NCI-H460 (cell line): ENCODE measurements around the gene DMXL1. TPM values are rescaled to one million over a fixed set of nuclear protein-coding genes. Genes with fewer than 3 reads are reported as not detected.
A peak's percentile ranks its signal among the peaks of the same experiment; 100 is the strongest.

ENCODE experiments used
- DNase-seq: peaks from one replicate; pipeline ENCODE4 v3.0.0-alpha.2; 2016; ENCODE audit warnings: low read depth; ENCODE audit errors: extremely low read depth
- total RNA-seq: library from RNA; depleted of rRNA; stranded (reverse); fragments of >200 nt; shearing (Covaris generic); gene quantifications from 2 replicates; pipeline ENCODE4 v1.2.3, GENCODE V29; 2014

DMXL1 gene
- total RNA-seq, 1 experiment from 2014 or later = 26.5 TPM

DNA sequence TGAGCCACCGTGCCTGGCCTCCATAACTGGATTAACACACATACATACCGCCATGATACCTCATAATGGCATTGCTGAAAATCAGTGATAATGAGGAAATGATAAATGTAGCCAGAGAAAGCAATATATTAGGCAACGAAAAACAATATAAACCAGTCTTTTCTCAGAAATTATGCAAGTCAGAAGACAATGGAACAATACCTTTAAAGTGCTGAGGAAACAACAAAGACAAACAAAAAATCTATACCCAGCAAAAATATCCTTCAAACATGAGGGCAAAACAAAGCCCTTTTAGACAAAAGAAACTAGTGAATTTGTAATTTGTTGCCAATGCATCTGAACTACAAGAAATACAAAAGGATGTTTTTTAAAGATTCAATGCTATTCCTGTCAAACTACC, 186.7 kb downstream of the DMXL1 start:
- no peak for DNase-seq

DNA sequence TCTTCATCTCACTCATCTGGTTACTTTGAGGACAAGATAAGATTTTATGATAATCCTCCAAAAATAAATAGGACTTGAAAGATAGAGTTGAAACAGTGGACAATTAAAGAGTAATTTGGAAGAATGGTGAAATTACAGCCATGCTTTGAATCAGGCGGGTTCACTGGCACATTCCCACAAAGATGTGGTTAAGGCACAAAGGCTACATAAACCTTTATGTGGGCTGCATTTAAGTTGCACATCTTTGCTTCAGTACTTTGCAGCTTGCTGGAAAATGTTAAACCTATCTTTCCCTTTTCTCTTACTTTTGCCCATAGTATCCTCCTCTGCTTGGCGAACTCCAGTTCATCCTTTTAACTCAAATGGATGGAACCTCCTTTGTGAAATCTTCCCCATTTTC, 192.8 kb downstream of the DMXL1 start:
- no peak for DNase-seq

DNA sequence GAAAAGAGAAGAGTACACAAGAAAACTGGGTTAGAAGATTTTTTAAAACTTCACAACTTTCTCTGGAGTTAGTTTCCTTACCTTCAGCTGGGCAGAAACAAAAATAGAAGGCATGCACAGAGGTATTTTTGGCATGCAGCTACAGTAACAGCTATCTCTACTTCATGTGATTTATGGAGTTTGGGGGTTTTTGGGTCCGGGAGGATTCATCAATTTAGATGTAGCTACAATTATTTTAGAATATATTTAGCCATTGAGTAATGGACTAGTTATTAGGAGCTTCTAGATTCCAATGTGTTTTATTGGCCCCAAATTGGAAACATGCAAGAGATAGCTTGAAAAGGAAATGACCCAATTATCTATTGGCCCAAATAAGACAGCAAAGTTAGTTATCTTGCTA, 193.3 kb downstream of the DMXL1 start:
- no peak for DNase-seq

GRCh38 chr5:119267958-119268386, 197.1 kb downstream of the DMXL1 start:
- DNase-seq = peak; percentile 94

DNA sequence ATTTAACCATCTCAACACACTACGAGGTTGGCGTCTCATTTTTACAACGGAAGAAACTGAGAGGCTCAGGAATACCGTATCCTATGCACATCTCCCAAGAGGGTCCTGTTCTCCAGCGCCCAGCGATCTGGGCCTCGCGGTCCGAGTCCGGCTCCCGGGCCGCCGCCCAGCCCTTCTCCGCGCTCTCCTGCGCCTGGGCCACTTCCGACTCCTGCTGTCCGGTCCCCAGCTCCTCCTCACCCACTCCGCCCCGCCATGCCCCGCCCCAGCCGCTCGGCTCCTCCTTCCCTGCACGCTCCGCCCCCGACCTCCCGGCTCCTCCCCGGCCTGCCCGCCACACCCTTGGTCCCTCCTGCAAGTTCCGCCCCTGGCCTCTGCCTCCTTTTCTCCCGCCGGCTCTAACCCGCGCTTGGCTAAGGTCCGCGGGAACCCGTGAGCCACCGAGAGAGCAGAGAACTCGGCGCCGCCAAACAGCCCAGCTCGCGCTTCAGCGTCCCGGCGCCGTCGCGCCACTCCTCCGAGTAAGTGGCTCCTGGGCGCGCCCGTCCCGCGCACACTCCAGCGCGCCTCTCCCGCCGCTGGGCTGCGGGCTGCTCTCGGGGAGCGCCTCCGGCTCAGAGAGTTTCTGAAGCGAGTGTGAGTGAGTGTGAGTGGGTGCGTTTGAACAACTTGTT, 197.6 kb downstream of the DMXL1 start:
- peak; percentile 91 for DNase-seq

DNA sequence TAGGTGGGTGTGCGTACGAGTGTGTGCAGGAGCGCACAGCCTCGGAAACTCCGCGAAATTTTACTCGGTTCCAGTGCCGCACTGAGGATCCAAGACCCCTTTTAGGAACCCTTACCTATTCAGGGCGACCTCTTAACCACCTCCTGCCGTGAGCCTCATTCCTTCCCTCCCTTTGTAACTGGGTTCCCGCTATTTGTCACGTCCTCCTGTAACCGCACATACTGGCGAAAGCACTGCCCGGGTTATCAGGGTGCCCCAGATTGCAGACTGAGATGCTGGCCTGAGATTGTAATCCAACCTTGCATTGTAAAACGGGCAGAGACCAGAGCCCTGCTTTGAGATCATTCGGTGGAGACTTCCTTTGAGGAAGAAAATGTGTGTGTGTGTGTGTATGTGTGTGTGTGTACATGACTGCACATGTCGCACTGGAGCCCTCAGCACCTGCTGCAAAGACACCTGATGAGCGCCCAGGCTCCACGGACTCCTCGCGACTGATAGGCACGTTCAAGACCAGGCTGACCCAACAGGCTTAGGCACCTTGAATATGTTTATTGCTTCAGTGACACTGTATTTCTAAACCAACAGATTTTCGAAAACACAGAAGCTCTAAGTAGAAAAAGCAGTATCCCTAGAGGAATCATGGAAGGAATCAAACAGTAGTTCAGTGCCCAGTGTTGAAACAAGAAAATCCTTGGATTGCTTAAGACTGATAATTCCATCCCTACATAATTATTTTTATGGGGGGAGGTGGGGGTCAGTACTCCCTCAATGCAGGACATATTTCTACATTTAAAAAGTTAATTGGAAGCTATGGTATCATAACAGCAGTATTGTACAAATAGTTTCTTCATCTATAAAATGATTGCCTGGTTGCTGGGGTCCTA, 198.4 kb downstream of the DMXL1 start:
- no peak for DNase-seq

GRCh38 chr5:119270121-119270565, 199.3 kb downstream of the DMXL1 start:
- DNase-seq = no peak

GRCh38 chr5:119270960-119271757, 200.3 kb downstream of the DMXL1 start:
- no peak for DNase-seq

DNA sequence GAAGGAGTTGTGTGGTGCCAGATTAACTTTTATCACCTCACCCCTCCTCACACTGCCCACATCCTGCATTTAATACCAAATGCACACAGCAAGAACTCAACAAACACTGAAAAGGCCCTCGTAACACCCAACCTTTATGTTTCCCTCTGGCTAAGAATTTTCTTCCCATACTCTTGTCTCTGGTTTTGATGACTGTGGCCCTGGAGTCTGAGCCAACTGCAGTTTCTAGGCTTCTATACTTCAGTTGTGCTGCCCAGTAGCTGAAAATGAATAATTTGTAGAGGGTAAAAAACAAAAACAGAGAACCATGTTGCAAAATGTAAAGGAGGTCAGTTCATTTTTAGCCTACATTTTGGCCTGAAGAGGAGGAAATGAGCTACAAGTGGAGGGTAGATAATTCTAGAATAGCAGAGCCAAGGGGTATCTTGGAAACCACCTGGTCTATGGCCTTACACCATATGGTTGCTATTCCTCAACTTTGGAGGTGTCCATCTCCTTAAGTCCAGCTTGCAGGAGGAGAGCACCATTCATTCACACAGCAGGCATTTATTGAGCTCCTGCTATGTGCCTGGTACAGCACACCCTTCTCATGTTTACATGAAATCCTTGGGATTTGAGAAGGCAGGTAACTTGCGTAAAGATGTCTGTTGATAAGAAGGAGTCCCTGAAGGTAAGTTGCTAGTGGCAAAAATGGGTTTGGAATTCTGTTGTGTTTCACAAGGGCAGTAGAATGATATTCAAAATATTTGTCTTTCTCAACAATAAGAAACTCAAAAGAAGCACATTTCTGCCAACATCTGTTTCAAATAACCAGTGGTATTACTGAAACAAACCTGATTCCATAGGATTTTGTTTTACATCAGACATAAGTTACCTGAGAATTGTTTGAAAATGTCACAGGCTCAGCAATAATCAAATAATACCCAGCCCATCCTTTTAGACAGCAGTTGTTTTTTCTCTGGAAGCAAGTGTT, 201.2 kb downstream of the DMXL1 start:
- no peak for DNase-seq

- DNase-seq = no peak
These were observed 202.5 kb downstream of the DMXL1 start for GRCh38 chr5:119273391-119273839.

DNA sequence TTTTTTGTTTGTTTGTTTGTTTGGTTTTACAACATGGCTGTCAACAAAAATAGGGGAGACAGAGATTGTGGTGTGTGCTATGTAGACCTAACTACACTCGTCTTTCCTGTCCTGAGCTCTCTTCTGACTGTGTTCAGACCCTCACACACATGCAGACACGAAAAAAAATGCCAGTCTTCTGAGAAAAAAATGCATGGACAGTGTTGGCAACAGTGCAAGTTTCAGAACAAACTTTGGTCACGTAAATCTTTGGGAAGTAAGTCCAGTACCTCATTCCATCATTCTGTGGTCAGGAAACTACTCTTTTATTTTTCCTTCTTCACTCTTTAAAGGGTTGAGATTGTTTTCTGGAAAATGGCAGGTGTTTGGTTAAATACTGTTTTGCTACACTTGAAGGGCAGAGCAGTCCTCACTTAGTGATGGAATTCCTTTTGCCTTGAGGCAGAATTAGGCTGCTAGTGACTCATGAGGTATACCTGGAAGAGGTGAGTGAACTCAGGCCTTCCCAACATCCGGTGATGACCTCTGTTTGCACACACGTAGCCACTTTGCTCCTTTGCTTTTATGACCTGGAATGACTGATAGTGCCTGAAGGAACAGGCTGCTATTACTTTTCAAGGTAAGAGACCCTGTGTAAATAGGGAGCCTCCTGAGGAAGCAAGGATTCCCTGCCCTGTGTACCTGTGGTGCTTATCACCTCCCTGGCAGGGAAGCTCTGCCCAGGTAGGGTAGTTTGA, 203.3 kb downstream of the DMXL1 start:
- DNase-seq = no peak

- DNase-seq = no peak
These were observed 203.9 kb downstream of the DMXL1 start for GRCh38 chr5:119274767-119275130.

GRCh38 chr5:119275146-119275545, 204.3 kb downstream of the DMXL1 start:
- no peak for DNase-seq

DNA sequence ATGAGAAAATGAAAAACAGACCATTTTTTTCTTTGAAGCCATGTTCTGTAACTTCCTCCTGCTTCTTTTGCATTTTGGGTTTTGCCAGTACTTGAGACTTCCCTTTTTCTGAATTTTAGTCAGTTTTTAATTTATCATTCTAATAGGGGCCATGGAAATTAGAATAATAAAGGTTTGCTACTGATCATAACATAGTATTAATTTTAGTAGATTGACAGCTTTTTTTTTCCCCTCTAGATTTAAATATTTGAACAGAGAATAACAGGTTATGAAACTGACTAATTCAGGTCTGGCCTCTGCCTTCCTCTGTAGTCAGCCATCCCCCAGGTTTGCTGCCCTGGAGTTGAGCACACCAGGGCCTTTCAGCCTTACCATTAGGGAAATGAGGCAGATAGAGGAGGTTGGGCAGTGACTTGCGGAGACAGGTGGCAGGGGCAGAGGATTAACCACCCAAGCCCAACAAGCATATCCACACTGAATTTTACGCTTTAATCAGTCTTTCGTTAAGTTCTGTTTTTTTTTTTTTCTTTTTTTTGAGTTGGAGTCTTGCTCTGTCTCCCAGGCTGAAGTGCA, 204.8 kb downstream of the DMXL1 start:
- DNase-seq = no peak

DNA sequence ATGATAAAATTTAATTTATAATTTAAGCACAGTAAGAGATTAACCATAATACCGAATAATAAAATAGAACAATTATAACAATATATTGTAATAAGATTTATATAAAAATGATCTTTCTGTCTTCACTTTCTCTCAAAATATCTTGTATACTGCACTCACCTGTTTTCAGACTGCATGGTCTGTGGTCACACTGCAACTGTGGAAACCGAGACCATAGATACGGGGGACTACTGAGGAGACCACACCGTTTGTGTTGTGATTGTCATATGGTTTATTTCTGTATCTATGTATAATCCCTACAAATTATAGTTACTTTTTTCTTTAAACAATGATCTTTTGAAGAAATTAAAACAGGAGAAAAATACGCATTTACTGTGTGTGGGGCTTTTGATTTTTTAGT, 206.1 kb downstream of the DMXL1 start:
- no peak for DNase-seq

DNA sequence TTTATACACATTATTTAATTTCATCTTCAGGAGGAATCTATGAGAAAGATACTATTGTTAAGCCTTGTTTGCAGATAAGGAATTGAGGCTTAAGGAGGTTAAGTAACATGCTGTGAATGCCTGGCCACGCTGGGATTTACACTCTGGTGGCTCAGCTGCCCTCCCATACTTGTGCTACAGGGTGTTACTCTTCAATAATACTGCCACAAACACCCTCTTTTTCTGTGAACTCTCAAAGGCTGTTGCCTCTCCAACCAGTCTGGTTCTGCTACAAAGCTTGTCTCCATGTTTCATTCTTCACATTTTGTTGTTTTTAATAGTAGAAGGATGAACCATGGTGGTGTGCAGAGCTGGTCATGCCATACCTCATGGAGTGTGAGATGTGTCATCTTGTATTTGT, 208.2 kb downstream of the DMXL1 start:
- DNase-seq = no peak

- no peak for DNase-seq
These were observed 209.5 kb downstream of the DMXL1 start for GRCh38 chr5:119280380-119280779.

GRCh38 chr5:119282628-119283027, 211.7 kb downstream of the DMXL1 start:
- DNase-seq = no peak

DNA sequence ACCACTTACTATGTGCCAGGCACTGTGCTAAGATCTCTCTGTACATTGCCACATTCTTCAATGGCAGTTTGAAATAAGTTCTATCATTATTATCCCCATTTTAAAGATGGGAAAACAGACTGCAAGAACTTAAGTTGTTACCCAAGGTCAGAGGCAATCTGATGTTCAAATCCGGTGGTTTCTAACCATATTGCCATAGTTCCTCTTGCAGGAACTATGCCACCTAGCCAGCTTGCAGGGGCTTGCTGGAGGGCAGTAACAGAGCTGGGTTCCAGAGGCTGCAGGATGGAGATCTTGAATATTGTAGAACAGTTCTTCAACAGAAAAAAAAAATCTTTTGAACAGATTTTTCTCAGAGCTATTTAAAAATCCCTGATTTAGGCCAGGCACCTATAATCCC, 213.1 kb downstream of the DMXL1 start:
- no peak for DNase-seq
